ENCODE measurements around the gene PPP1R3F. TPM values are rescaled to one million over a fixed set of nuclear protein-coding genes. Genes with fewer than 3 reads are reported as not detected.
"Not testable (repeated sequence)": the region's sequence is repeated elsewhere in the genome, so short reads cannot be mapped to it uniquely, and the experiment has no call there.

The PPP1R3F gene
- total RNA-seq, 1 donor from 2014 or later: 3.0 TPM

DNA sequence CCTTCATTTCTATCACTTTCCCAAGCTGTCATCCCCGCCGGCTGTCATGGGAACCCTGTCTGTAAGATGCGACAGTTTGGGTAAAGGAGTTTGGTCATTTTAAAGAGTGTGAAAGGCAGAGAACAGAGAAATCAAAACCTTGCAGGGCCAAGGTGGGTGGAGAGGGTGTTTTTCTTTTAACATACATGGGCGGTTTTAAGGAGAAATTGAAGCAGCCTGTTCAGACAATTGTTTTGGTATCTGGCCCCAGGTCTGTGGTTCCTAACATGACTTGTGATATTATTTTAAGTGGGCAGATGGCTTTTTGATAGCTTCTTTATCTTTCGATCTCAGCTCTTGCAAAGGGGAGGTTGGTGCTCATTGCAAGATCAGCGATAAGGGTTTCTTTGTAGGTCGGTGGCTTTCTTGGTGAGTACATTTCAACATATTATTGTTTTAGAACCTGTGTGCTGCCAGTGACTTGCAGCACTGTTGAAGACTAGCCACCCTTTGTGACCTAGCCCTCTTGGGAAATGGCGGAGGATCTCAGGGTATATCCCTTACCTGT lies 3.7 kb downstream of the PPP1R3F start:
- no peak for DNase-seq

GRCh38 chrX:49276207-49276606 lies 6.6 kb downstream of the PPP1R3F start:
- no peak for DNase-seq

DNA sequence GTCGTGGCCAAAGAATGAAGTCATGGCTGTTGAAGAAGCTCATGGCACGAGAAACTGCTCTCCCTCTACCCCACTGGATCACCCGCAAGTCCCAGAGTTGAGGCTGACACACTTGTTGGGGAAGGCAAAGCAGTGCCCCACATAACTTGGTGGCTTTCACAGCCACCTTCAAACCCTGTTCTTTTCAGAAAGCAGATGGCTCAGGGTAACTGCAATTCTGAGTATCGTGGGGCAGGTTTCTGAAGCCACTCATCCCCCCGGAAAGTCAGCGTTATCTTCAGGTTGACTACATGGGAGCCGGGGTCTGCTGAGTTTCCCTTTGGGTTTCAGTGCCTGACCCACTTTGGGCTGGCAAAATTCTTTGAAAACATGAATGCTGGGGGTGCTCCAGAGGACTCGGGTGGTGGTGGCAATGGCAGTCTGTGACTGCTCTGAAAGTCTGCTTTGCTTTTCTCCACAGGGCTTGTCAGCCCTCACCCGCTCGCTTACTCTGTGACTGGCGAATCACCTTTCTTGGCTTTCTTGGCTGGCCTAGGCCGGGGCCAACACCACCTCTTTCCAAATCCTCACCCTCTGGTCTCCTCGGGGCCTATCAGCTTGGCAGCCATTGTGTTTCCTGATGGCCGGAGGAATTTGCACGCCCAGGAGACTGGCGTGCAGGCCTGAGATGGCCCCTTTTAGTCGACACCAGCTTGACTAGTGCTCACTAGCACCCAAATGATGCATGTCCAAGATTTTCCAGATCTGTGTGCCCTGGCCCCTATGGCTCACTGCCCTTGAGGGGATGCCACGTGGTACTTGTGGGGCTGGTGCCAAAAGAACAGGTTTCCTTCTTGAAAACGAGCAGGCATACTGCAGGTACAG lies 7.3 kb downstream of the PPP1R3F start:
- no peak for DNase-seq

DNA sequence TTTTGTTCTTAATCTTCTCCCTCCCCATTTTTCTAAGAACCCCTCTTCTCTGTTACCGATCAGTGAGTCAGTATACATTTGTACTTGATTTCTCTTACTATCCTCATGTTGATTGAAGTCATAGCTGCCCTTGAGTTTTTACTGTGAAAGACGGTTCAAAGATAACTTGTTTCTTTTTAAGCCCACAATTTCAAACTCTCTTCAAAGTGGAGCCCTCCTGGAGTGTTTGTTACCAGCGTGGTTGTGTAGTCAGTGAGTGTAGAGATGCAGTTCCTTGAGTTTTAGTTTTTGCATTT lies 7.9 kb downstream of the PPP1R3F start:
- no peak for DNase-seq

- DNase-seq: no peak
Observed at GRCh38 chrX:49278081-49278480, 8.5 kb downstream of the PPP1R3F start.

DNA sequence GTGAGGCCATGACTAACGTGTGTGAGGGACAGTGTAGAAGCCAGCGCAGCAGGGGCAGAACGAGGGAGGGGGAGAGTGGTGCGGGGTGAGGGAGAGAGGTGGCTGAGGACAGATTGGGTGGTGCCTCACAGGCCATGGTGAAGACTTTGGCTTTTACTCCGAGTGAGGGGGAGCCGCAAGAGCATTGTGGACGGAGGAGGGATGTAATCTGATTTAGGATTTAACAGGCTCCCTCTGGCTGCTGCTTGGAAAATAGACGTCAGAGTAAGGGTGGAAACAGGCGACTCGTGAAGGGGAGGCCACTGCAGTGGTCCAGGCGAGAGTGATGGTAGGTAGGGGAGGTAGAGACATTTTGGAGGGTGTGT lies 13.0 kb downstream of the PPP1R3F start:
- no peak for DNase-seq

DNA sequence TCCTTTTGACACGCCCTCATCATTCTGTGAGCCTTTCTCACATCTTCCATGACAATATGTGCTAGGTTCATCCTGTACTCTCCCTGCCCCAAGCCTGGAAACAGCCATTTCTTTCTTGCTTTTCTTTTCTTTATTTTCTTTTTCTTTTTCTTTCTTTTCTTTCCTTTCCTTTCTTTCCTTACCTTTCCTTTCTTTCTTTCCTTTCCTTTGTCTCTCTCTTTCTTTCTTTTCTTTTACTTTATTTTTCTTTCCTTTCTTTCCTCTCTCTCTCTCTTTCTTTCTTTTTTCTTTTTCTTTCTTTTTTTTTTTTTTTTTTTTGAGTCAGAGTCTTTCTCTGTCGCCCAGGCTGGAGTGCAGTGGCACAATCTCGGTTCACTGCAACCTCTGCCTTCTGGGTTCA lies 14.6 kb downstream of the PPP1R3F start:
- no peak for DNase-seq

DNA sequence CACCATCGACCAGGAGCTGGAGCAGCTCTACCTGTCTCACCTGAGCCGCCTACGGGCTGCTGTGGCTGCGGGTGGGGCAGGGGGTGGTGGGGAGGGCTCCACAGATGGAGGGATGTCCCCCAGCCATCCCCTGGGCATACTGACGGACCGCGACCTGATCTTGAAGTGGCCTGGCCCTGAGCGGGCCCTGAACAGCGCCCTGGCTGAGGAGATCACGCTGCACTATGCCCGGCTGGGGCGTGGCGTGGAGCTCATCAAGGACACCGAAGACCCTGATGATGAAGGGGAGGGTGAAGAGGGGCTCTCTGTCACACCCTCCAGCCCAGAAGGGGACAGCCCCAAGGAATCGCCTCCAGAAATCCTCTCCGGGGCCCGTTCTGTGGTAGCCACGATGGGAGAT lies 16.5 kb downstream of the PPP1R3F start:
- no peak for DNase-seq

GRCh38 chrX:49286581-49286980 lies 17.0 kb downstream of the PPP1R3F start:
- no peak for DNase-seq

DNA sequence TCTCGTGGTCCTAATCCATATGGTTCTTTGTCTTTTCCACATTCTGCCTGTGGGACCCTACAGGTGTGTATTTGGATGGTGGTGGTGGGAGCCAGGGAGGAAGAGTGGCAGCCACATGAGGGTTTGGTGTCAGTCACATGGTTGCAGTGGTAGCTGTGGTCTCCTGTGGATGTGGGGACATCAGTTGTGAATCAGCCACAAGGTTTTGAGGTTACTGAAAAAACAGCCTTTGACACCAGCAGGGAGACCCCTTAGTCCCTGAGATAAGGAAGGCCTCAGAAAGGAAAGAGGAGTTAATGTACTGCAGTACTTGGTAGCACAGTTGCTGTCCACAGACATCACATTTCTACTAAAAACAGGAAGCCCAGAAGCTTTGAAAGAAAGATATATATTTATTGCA lies 18.1 kb downstream of the PPP1R3F start:
- no peak for DNase-seq

DNA sequence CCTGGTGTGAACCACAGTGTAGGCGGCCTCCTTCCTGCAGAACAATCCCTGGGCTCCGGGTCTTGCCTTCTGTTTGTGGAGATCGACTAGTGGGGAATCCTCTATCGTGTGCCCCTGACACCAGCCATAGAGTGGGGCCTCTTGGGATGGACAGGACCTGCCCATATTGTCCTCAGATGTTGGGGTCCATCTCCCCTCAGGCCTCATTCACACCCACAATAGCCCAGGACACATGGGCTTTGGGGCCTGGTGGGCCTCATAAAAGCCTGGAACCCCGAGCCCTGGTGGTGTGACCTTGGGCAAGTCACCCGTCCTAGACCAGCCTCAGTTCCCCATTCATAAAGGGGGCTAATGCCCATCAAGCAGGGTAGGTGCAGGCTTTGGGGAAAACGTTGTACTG lies 20.6 kb downstream of the PPP1R3F start:
- DNase-seq: no peak

GRCh38 chrX:49291615-49292337 lies 22.2 kb downstream of the PPP1R3F start:
- DNase-seq: peak; percentile 6

GRCh38 chrX:49292400-49293362 lies 23.1 kb downstream of the PPP1R3F start:
- no peak for DNase-seq

DNA sequence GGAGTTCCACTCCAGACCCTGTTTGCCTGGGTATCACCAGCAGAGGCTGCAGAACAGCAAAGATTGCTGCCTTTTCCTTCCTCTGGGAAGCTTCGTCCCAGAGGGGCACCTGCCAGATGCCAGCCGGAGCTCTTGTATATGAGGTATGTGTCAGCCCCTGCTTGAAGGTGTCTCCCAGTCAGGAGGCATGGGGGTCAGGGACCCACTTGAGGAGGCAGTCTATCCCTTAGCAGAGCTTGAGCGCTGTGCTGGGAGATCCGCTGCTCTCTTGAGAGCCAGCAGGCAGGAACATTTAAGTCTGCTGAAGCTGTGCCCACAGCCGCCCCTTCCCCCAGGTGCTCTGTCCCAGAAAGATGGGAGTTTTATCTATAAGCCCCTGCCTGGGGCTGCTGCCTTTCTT lies 29.7 kb downstream of the PPP1R3F start:
- DNase-seq: not testable (repeated sequence)

- DNase-seq: no peak
Observed at GRCh38 chrX:49300703-49301102, 31.1 kb downstream of the PPP1R3F start.

DNA sequence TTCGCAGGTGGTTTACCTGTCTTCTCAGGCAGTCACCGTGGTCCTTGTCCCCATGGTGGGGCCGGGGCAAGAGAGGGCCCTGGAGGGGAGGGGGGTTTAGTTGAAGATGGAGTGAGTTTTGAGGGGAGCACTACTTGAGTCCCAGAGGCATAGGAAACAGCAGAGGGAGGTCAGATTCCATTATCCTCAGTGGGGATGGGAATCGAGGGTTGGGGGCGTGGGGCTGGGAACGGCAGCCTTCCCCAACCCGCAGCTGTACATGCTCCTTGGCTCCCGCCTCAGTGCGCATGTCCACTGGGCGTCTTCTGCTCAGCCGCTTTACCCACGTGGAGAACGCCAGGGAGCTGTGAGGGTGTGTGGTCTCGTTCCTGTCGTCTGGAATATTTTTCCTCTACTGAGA lies 33.8 kb downstream of the PPP1R3F start, which contains the start of gene GAGE10:
Gene GAGE10, plus strand, starts transcription at position 301 of the 400 bp plus-strand sequence. CDS start 1,214 bp downstream, outside the sequence.
- DNase-seq: no peak

DNA sequence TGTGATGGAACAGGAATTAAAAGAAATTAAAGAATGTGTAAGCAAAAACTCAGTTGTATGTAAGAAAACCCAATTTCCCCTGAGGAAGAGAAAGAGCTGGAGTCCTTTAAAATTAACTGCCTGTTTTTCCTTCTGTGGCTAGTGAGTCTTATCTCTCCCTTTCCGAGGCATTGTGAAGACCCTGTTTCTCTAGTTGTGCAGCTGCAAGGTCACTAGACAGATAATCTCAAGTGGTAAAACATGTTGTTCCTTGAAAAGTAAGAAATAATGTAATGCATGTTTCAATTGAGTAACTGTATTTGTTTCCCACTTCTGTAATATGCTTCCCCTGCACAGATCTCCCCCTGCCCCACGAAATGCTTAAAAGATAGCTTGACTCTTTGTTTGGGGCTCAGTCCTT lies 38.2 kb downstream of the PPP1R3F start:
- DNase-seq: not testable (repeated sequence)

- DNase-seq: no peak
Observed at GRCh38 chrX:49308604-49309269, 39.1 kb downstream of the PPP1R3F start.

DNA sequence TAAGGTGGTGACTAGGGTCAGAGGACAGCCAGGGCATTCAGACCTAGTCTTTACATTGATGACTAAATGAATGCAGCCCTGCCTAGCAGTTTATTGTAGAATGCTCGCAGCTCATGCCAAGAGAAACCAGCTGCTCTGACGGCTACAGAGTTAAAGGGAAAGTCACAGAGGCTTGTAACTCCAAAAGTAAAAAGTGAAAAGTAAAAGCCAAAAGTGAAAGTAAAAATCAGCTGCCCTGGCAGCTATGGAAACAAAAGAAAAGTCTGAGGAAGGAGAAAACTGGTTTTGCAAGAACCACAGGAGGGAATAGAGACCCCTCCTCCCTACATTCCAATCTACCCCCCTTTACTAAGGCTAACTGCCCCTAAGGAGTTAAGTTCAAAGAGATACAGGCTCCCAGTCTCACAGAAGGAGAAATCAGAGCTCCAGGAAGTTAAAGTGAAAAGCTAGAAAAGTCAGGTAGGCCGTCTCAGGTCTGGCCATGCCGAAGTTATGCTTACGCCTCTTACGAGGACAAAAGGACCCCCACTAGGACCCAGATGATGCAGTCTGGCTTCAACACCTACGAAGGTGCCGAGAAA lies 39.9 kb downstream of the PPP1R3F start:
- peak; percentile 23 for DNase-seq

DNA sequence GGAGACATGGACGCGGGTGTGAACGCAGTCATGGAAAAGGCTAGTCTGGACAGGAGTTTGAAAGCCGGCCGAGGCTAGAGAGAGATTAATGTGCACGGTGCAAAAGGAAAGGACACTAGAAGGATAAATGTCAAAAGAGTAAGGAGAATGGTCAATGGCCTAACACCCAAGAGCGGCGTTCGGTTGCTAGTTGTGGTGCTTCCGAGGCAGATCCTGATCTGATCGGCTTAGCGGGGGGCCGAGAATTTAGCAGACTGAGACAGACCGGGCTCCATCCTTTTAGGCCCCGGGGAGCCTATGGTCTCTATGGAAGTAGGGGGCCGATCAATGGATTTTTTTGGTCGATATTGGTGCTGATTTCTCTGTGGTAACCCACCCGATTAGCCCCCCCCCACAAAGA lies 40.8 kb downstream of the PPP1R3F start:
- no peak for DNase-seq

DNA sequence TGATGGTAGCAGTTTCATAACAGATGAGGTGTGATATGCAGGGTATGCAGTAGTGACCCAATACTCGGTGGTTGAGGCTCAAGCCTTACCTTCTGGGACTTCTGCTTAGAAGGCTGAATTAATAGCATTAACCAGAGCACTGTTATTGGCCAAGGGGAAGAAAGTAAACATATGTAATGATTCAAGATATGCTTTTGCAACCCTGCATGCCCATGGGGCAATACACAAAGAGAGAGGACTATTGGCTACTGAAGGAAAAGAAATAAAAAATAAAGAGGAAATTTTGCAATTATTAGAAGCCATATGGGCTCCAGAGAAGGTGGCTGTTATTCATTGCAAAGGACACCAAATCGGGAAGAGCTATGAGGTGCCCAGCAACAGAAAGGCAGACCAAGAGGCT lies 42.6 kb downstream of the PPP1R3F start:
- DNase-seq: no peak

All from skin of body (tissue), 2 donors.